Inflammatory macrophage treated with lipopolysaccharide for 4 hours (primary cell): ENCODE data around the gene PEMT.

Experiments used
- DNase-seq: peaks from one replicate; pipeline ENCODE4 v3.0.0-alpha.2; 2020

PEMT gene

GRCh38 chr17:17569691-17570090 lies 21.8 kb downstream of the PEMT start:
- no peak for DNase-seq

- peak; percentile 37 for DNase-seq
Observed at GRCh38 chr17:17568772-17569195, 22.7 kb downstream of the PEMT start.

GRCh38 chr17:17567631-17568030 lies 23.9 kb downstream of the PEMT start:
- no peak for DNase-seq

- DNase-seq = no peak
Observed at GRCh38 chr17:17566896-17567513, 24.5 kb downstream of the PEMT start.

DNA sequence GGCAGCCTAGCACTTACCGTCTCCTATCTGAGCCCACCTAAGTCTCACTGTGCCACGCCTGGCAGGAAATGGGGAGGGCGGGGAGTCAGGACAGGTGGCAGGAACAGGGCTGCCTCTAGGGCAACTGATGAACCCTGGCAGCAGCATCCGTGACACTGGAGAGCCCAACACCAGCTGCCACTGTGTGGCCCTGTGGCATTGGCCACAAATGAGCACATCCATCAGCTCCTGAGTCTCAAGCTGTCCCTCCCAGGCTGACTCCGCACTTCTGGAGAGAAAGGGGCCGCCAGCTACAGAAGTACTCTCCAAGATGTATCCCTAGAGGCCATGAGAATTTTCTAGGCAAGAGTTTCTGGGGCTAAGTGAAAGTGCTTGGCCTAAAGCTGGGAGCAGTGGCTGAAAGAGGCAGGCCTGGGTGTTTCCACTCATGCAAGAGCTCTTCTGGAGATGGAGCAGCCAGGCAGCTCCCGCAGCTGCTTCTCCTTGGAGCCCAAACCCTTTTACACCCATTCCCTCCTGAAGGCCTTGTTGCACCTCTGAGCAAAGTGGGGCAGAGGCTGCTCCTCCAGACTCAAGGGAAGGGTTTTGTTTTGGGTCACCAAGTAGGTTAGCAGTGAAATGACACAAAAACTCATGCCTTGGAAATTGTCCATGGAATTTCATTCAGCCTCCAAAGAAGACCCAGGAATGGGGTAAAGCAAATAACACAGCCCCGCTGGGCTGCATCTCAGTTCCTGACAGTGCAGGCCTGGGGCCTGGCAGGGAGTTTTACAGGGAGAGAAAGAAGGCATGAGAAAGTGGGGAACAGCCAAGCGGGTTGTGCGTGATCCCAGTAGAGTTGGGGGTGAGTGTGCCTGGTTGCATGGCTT lies 25.8 kb downstream of the PEMT start:
- no peak for DNase-seq

- DNase-seq = no peak
Observed at GRCh38 chr17:17564896-17565295, 26.6 kb downstream of the PEMT start.

- no peak for DNase-seq
Observed at GRCh38 chr17:17564323-17564722, 27.2 kb downstream of the PEMT start.

GRCh38 chr17:17563530-17563929 lies 28.0 kb downstream of the PEMT start:
- no peak for DNase-seq

GRCh38 chr17:17562146-17562511 lies 29.4 kb downstream of the PEMT start:
- DNase-seq = no peak

DNA sequence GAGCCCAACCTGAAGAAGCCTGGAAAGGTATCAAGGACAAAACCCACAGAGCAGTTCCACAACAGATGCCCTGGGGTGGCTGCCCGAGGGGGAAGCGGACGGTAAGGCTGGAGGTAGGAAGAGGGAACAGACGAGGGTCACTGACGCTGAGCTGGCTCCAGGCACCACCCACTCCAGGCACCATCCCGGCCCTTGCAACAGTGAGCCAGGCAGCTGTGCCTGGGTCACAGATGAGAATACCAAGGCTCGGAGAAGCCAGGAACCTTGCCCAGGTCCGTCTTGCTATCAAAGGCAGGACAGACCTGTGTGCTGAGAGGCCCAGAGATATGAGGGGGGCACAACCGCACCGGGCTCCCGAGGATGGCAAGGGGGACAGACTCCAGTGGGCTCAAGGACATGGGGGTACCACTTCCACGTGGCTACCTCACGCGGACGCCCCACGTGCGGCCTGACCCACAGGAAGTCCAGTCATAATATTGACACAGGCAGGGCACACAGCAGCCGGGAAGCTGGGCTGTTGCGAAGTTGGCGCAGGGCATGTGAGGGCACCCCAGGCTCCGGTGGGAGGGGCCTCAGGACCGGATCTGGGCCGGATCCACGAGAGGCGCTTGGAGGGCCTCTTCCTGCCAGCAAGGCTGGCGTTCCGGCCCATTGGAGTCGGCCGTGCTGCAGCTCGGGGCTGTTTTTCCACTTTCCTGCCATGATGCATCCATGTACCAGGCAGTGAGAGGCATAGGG lies 29.9 kb downstream of the PEMT start:
- DNase-seq = peak; percentile 29

GRCh38 chr17:17560975-17561374 lies 30.5 kb downstream of the PEMT start:
- DNase-seq = no peak

DNA sequence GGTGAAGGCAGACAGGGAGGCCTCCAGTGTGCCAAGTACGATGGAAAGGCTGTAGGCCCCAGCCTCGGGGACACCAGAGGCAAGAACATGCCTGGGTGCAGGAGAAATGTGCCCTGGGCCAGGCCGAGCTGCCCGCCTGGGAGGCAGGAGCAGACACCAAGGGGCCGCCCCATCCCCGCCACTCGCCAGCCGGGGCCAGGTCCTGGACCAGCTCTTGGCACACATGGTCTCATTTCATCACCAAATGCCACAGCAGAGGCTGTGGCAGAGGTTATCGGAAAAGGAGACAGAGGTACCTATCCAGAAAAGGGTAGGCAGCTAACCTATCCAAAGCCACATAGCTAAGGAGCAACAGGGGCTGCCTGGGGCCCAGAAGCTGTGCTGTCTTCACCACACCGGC lies 31.3 kb downstream of the PEMT start:
- no peak for DNase-seq

GRCh38 chr17:17559164-17559563 lies 32.3 kb downstream of the PEMT start:
- DNase-seq = no peak

DNA sequence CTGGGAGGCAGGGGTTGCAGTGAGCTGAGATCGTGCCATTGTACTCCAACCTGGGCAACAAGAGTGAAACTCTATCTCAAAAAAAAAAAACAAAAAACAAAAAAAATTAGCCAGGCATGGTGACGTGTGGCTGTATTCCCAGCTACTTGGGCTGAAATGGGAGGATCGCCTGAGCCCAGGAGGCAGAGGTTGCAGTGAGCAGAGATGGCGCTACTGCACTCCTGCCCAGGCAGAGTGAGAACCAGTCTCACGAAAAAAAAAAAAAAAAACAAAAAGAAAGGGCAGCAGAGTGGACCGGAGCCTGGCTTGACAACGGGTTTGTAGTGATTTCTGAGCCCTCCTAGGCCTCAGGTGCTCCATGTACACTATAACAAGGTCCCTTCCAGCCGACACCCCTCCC lies 33.1 kb downstream of the PEMT start:
- DNase-seq = no peak

- no peak for DNase-seq
Observed at GRCh38 chr17:17557796-17558195, 33.7 kb downstream of the PEMT start.

GRCh38 chr17:17556671-17557070 lies 34.8 kb downstream of the PEMT start:
- DNase-seq = no peak

DNA sequence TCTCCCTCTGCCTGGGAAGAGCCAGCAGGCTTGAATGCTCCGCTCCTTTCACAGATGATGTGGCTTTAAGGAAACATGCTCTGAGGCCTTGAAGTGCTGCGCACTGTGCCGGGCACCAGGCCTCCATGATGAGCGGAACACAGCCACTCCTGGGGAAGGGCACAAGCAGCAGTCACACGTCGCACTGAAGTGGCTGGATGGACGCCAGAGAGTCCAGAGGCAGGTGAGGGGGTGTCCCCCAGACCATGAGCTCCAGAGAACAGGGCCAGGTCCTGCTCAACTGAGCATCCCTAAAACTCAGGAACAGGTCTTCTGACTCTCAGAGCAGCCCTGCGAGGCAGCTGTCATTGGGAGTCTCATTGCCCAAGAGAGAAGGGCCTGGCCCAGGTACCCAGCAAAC lies 35.6 kb downstream of the PEMT start:
- no peak for DNase-seq

DNA sequence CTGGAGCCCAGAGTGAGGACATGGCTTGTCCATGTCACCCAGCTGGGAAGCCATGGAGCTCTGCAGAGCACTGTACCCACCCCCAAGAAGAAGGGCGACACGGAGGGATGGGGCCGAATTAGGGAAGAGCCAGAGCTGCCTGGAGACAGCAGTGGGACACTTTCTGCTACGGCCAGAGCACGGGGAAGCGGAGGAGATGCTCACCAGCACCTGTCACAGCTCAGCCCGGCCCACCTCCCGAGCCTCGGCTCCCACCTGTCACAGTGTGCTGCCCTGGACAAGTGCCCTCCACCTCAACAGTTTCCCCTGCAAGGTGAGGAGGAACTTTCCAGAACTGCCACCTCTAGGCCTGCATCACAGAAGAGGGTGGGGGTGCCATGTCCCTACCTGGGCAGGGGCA lies 36.4 kb downstream of the PEMT start:
- no peak for DNase-seq

GRCh38 chr17:17554266-17554665 lies 37.2 kb downstream of the PEMT start:
- no peak for DNase-seq

DNA sequence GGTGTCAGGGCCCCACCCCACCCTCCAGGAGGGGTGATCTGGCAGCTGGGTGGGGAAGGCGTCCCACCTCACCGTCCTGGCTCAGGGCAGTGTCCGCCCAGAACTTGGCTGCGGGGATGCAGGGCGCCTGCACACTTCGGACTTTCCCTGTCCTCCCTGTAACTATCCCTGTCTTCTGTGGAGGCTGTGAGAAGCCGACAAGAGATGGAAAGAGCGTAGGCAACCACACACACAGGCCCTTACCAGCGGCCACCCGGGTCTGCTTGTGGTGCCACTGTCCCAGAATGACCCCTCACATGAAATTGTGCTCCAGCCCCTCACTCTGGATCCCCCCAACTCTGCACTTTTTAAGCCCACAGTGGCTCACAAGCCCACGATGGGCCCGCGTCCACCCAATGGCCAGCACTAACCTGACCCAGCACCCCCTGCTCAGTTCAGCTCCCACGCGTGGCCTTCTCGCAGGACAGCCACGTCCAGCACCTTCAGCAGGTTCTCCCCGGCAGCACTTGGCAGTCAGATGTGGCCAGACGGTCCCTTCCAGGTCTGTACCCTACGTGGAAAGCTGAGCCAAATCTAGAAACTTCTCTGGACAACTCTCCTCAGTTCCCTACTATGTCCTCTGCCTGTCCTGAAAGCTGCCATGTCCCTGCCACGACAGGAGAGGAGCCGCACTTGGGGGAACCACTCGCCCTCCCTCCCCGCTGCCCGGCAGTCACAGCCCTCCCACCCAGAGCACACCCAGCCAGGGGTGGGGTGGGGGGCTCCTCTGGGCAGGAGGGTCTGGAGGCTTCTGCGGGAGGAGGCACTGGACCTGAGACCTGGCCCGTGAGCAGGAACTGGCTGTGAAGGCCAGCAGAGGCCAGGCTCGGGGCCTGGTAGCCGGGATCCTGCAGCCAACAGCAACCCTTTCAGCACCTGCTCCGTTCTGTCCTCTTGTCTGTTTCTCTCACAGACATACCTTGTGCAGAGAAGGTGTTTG lies 38.0 kb downstream of the PEMT start:
- no peak for DNase-seq

DNA sequence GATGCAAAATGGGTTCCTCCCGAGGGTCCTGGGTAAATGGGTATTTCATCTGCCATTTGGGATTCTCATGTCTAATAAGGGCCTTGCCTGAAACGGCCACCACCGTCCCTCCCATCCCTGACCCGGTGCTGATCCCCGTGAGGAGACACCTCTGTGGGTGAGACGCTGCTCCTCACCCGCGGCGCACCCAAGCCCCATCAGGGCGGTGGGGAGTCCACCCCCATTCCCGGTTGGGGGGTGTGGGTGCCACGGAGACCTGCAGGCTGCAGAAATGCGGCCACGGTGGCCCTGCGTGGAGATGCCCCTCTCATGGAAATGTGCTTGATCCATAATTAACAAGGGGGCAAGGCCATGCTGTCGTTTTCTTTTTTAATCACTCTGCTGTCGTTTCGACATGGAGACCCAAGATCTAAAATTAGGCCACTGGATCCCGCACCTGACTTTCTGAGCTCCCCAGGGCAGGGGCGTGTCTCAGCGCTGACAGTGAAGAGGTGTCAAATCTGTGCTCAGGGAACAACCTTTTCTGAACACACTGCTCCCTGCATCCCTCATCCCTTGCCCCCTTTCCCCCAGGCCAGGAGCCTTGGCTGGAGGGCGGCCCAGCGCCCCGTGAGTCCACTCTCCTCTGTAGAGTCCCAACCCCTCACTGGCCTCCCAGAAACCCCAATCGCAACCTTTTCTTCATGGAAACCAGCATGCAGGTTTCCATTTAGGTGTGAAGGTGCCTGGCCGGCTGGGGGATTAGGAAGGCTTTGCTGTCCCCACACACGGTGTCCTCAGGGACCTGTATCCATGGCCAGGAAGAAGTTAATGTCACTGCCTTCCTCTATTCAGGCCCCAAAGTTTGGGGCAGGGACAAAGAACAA lies 38.9 kb downstream of the PEMT start:
- DNase-seq = no peak

- DNase-seq = no peak
Observed at GRCh38 chr17:17551361-17551760, 40.1 kb downstream of the PEMT start.
